ENCODE measurements around the gene FBRSL1.

FBRSL1 gene

DNA sequence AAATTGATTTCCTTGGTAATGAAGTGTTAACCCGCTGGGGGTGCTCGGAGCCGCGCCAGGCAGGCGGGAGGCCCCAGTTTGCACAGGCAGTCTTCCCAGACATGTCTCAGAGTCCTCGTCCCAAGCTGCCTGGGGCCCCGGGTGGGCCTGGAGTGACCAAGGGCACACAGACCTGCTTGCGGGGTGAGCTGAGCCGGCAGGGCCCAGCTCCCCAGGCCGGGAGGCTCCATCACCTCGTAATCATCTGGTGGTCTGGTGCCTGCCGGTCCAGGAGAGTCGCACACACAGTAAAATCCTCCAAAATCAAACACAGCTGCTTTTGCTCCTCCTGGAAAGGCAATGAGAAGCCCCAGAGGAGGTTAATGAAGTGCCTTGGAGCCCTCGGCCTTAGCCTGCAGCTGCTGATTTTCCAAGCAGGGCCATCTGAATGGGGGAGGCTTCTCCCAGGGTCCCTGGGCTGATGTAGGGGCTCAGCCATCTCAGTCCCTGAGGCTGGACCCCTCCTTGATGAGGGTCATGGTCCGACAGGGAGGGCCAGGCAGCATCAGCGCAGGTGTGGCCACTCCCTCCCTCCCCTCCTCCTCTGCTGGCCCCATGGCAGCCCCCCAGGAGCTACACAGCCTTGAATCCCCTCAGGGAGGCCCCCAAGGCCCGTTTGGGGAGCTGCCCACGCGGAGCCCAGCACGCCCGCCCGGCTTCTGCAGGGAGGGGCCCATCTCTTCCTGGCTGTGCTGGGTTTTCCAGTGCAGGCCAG, 39.4 kb upstream of the FBRSL1 start:
- DNase-seq (ENCODE audit: low read depth in 2 of 2): no peak
- TF ChIP-seq, protein P1, sequence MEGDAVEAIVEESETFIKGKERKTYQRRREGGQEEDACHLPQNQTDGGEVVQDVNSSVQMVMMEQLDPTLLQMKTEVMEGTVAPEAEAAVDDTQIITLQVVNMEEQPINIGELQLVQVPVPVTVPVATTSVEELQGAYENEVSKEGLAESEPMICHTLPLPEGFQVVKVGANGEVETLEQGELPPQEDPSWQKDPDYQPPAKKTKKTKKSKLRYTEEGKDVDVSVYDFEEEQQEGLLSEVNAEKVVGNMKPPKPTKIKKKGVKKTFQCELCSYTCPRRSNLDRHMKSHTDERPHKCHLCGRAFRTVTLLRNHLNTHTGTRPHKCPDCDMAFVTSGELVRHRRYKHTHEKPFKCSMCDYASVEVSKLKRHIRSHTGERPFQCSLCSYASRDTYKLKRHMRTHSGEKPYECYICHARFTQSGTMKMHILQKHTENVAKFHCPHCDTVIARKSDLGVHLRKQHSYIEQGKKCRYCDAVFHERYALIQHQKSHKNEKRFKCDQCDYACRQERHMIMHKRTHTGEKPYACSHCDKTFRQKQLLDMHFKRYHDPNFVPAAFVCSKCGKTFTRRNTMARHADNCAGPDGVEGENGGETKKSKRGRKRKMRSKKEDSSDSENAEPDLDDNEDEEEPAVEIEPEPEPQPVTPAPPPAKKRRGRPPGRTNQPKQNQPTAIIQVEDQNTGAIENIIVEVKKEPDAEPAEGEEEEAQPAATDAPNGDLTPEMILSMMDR (IDR thresholded peaks at IDR 0.05; ENCODE audit: low read depth, low read length): no peak
- H3K4me3 ChIP-seq (replicated peaks in 1 of 2; ENCODE audit: low read depth in 2 of 2, low read length in 2 of 2): no peak overlapping the region

DNA sequence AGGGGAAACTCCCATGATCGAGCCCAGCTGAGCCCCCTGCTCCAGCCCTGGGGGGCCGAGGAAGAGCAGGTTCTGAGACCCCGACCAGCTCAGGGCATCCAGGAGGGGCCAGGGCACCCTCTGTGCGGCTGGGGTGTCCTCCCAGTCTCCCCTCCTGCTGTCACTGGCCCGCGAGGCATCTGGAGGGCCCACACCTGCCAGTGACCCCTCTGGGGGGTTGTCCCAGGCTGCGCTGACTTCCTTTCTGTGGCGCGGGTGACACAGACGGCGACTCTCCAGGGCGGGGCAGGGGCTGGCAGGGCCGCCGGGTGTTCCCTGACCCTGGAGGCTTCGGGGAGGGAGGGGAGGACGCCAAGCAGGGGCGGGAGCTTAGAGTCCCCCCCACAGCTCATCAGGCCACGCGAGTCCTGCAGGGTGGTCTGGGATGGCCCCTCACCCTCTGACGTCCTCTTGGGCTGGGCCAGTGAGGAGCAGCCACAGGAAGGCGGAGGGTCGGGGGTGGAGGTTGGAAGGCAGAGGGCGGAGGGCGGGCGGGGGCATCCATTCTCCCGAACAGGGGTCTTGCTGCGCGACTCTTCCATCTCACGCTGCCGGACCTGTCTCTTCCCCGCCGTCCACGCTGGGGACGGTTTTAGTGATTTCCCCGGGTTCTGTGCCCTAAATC, 38.6 kb upstream of the FBRSL1 start:
- H3K4me3 ChIP-seq (replicated peaks in 1 of 2; ENCODE audit: low read depth in 2 of 2, low read length in 2 of 2): no peak overlapping the region
- DNase-seq (ENCODE audit: low read depth in 2 of 2): no peak

DNA sequence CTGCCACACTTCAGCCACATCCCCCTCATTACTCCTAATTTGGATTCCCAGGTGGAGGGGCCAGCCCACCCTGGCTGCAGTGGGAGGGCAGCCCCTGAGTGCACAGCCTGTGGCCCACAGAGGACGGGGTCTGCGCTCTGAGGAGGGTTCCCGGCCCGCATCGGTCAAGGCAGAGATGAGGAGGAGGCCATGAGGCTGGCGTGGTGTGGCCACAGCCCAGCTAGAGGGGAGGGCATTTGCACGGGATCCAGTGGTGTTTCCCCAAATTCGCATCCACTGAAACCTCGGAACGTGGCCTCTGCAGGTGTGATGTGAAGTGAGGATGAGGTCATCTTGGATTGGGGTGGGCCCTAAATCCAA, 38.1 kb upstream of the FBRSL1 start:
- DNase-seq (ENCODE audit: low read depth in 2 of 2): no peak
- no peak overlapping the region for H3K4me3 ChIP-seq (replicated peaks in 1 of 2; ENCODE audit: low read depth in 2 of 2, low read length in 2 of 2)
- TF ChIP-seq, protein P1 (IDR thresholded peaks at IDR 0.05; ENCODE audit: low read depth, low read length): no peak

More for the DNA sequence above, 38.6 kb upstream of the FBRSL1 start:
- TF ChIP-seq, protein P1 (IDR thresholded peaks at IDR 0.05; ENCODE audit: low read depth, low read length): no peak

DNA sequence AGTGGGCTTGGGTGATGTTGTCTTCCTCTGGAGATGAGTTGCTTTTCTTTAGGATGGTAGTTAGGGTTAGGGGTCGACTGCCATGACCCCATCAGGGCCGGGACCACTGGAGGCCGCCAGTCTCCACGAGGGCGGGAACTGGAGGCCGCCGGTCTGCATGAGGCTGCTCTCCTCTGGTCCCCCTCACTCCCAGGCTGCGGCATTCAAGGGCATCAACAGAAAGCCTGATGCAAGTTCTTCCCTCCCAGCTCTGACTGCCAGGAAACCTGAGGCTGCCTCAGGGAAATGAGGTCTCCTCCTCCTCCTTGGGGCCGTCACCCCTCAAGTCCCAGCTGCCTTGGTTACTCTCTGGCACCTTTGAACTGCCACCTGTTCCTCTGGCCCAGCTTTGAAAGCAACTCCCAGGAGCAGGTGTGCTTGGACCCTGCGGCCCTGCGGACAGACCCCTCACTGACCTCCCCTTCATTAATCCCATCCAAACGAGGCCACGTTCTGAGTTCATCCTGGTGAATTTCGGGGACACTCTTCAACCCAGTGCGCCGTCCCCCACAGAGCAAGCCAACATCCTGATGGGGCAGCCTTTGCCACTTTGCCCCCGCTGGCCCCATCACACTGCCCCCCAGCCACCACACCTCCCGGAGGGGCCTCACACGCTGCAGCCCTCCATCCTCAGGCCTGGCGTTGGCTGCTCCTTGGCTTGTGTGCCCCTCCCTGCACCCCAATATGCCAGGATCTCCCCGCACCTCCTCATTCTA, 37.2 kb upstream of the FBRSL1 start:
- TF ChIP-seq, protein P1 (IDR thresholded peaks at IDR 0.05; ENCODE audit: low read depth, low read length): no peak
- H3K4me3 ChIP-seq (replicated peaks in 1 of 2; ENCODE audit: low read depth in 2 of 2, low read length in 2 of 2): no peak overlapping the region
- DNase-seq (ENCODE audit: low read depth in 2 of 2): no peak

DNA sequence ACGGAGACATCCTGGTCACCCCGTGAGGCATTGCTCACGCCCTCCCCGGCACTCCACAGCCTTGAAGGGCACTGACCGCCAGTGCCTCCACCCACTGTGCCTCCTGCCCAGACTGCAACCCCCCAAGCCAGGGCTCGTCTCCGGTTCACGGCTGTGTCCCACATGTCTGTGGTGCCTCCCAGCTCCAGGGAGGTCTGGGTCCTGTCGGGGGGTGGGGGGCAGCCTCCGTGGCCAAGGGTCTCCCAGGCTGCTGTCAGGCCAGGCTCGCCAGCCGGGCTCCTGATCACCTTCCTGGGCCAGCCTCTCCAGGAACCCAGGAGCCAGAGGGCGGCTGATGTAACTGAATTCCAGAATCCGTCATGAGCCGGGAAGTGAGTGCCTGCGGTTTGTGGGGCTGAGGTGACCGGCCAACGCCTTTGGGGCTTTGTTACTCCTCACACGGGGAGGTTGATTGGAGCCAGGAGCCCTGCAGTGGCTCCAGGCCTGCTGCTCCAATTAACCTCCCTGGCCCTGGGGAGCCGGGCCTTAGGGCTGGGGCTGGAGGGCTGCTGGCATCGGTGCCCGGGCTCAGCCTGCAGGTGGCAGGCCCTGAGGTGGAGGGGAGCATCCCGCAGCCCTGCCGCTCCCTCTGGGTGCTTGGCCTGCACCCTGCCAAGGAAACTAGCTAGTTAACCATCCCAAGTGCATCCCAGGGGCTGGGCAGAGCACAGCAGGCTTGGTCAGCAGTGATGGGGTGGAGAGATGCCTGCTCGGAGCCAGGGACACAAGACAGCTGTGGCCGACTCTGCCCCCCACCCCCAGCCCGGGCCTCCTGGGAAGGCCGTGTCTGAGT, 36.4 kb upstream of the FBRSL1 start:
- TF ChIP-seq, protein P1 (IDR thresholded peaks at IDR 0.05; ENCODE audit: low read depth, low read length): no peak
- H3K4me3 ChIP-seq (replicated peaks in 1 of 2; ENCODE audit: low read depth in 2 of 2, low read length in 2 of 2): no peak overlapping the region
- peak in 1 of 2 donors; percentile 10 for DNase-seq (ENCODE audit: low read depth in 2 of 2)

DNA sequence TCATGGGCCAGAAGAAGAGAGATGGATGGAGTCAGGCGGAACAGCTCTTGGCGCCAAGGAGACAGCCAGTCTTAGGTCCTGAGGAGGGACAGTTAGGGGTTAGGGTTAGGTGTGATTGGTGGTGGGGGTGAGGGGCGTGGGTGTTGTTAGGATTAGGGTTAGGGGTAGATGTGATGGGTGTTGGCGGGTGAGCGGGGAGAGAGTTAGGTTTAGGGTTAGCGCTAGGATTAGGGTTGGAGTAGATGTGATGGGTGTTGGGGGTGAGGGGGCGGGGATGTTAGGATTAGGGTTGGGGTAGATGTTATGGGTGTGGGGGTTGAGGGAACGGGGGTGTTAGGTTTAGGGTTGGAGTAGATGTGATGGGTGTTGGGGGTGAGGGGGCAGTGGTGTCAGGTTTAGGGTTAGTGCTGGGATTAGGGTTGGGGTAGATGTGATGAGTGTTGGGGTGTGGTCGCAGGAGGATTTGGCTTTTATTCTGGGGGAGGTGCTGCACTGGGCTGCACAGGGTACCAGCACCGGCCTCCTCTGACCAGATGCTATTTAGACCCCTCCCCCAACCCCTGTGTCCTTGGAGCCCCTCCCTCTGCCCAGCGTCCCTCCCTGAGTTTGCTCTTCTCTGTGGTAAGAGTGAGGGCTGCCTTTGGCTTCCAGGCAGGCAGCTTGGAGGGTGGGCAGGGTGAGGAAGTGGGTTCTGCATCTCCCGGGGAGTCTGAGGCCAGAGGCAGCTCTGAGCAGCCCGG, 35.6 kb upstream of the FBRSL1 start:
- DNase-seq (ENCODE audit: low read depth in 2 of 2): no peak
- TF ChIP-seq, protein P1 (IDR thresholded peaks at IDR 0.05; ENCODE audit: low read depth, low read length): no peak

More for the DNA sequence above, 35.6 kb upstream of the FBRSL1 start:
- no peak overlapping the region for H3K4me3 ChIP-seq (replicated peaks in 1 of 2; ENCODE audit: low read depth in 2 of 2, low read length in 2 of 2)

All from cardiac fibroblast (primary cell).